ENCODE data around the gene ALDOA. TPM values are rescaled to one million over a fixed set of nuclear protein-coding genes. Genes with fewer than 3 reads are reported as not detected.

The ALDOA gene
- total RNA-seq, 2 donors from 2014 or later = 2,396 to 2,926 TPM

- H3K9ac ChIP-seq (ENCODE audit: low read depth in 2 of 2, low read length in 2 of 2) = no peak overlapping the region
- no peak overlapping the region for H3K4me3 ChIP-seq
- H3K27me3 ChIP-seq = no peaks in the 10 kb centered on the region
- intact Hi-C loops (cut with DNase I) = no loop called here
- H3K27ac ChIP-seq = no peak overlapping the region
- H3K36me3 ChIP-seq = peaks cover 14% of the 10 kb centered on the region
- TF ChIP-seq, protein P1, sequence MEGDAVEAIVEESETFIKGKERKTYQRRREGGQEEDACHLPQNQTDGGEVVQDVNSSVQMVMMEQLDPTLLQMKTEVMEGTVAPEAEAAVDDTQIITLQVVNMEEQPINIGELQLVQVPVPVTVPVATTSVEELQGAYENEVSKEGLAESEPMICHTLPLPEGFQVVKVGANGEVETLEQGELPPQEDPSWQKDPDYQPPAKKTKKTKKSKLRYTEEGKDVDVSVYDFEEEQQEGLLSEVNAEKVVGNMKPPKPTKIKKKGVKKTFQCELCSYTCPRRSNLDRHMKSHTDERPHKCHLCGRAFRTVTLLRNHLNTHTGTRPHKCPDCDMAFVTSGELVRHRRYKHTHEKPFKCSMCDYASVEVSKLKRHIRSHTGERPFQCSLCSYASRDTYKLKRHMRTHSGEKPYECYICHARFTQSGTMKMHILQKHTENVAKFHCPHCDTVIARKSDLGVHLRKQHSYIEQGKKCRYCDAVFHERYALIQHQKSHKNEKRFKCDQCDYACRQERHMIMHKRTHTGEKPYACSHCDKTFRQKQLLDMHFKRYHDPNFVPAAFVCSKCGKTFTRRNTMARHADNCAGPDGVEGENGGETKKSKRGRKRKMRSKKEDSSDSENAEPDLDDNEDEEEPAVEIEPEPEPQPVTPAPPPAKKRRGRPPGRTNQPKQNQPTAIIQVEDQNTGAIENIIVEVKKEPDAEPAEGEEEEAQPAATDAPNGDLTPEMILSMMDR (IDR thresholded peaks at IDR 0.05) = no peak
- peaks cover 10% of the 10 kb centered on the region for H3K4me1 ChIP-seq
- no peak for DNase-seq
- H3K9me3 ChIP-seq = no peaks in the 10 kb centered on the region
Measured at GRCh38 chr16:30088832-30089624, 23.5 kb downstream of the ALDOA start.

DNA sequence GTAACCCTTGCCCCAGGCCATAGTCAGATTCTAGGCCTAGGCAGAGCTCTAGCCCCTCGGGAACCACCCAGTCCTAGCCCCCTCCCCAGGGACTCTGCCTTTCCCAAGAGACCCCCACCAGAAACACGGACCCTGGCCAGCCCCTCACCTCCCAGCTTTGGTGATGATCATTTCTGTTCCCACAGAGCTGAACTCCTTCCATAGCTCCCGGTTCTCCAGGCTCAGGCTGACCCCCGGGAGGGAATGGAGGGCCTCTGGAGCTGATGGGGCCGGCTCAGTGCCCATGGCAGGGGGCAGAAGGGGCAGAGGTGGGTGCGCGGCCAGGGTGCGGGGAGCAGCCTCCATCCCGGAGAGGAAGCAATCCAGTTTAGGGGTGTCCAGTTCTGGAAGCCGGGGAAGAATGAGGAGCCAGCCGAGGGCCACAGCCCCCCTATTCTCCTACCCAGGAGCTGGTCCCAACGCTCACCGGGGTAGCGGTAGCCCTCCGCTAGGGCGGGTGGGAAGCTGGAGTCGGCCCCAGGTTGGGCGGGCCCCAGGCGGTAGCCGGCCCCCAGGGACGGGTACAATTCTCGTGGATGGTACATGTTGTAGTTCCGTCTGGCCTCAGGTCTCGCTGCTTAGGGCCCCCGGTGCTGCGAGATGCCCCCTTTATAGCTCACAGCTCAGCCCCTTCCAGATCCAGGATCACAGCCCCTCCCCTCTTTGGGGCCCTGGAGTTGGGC is 25.2 kb downstream of the ALDOA start:
- intact Hi-C loops (cut with DNase I) = loop anchor here (10.0 kb wide), 2 partner anchors 264 to 324 kb away; partner anchors contain the start of gene CD2BP2
- Histone ChIP-seq H3K4me1 (peaks cover 10% of the 10 kb centered on the region), H3K36me3 (peaks cover 3% of the 10 kb centered on the region), H3K4me3 (peak overlapping the region; percentile 60), H3K9me3 (no peaks in the 10 kb centered on the region), H3K27ac (no peak overlapping the region), H3K9ac (ENCODE audit: low read depth in 2 of 2, low read length in 2 of 2) (peak overlapping the region; percentile 73 to 91), H3K27me3 (no peaks in the 10 kb centered on the region)
- TF ChIP-seq, protein P1 (IDR thresholded peaks at IDR 0.05) = no peak
- DNase-seq = no peak

GRCh38 chr16:30091474-30092372 is 26.2 kb downstream of the ALDOA start, which contains the start of gene TBX6:
Gene TBX6 (minus strand): TSS chr16:30091924. CDS start chr16:30091193, 731 bp downstream.
- Histone ChIP-seq H3K9me3 (no peaks in the 10 kb centered on the region), H3K27me3 (no peaks in the 10 kb centered on the region), H3K27ac (peak within 1 kb of the TSS; percentile 84), H3K4me3 (peak within 1 kb of the TSS; percentile 60), H3K36me3 (peaks cover 3% of the 10 kb centered on the region), H3K4me1 (peaks cover 13% of the 10 kb centered on the region), H3K9ac (ENCODE audit: low read depth in 2 of 2, low read length in 2 of 2) (peak within 1 kb of the TSS; percentile 73 to 91)
- intact Hi-C loops (cut with DNase I) = loop anchor here (10.0 kb wide), 2 partner anchors 263 to 323 kb away; partner anchors contain the start of gene CD2BP2
- peak; percentile 93 for DNase-seq
- TF ChIP-seq, protein P1 (IDR thresholded peaks at IDR 0.05) = peak; percentile 78

GRCh38 chr16:30092373-30093010 is 26.9 kb downstream of the ALDOA start:
- Histone ChIP-seq H3K4me3 (peak overlapping the region; percentile 60), H3K9ac (ENCODE audit: low read depth in 2 of 2, low read length in 2 of 2) (peak overlapping the region; percentile 71 to 91), H3K27me3 (no peaks in the 10 kb centered on the region), H3K4me1 (peaks cover 13% of the 10 kb centered on the region), H3K36me3 (peaks cover 3% of the 10 kb centered on the region), H3K27ac (peak overlapping the region; percentile 84), H3K9me3 (no peaks in the 10 kb centered on the region)
- TF ChIP-seq, protein P1 (IDR thresholded peaks at IDR 0.05) = peak; percentile 41
- intact Hi-C loops (cut with DNase I) = loop anchor here (10.0 kb wide), 2 partner anchors 262 to 322 kb away; partner anchors contain the start of gene CD2BP2
- DNase-seq = peak; percentile 83

All from colonic mucosa (tissue), 4 donors.